ENCODE measurements around the gene GPS1.

Gene GPS1

GRCh38 chr17:82015311-82015971, 36.3 kb upstream of the GPS1 start:
- H3K4me3 ChIP-seq (ENCODE audit: extremely low read depth, insufficient read depth, low read length, poor library complexity, severe bottlenecking): no peak overlapping the region
- H3K36me3 ChIP-seq (ENCODE audit: control insufficient read depth, insufficient read depth, low read length): peaks cover 12% of the 10 kb centered on the region
- 81 to 86% methylated on average over 17 to 23 of the region's 24 CpGs for WGBS, 2 experiments (ENCODE audit: insufficient coverage in 2 of 2)
- H3K27ac ChIP-seq (ENCODE audit: low read depth, low read length, severe bottlenecking): no peak overlapping the region
- peaks cover 19% of the 10 kb centered on the region for H3K4me1 ChIP-seq (ENCODE audit: control insufficient read depth, insufficient read depth, low read length, poor library complexity, severe bottlenecking)
- H3K9me3 ChIP-seq (ENCODE audit: control insufficient read depth, low read length): no peaks in the 10 kb centered on the region

GRCh38 chr17:82016061-82016874, 35.4 kb upstream of the GPS1 start:
- WGBS, 2 experiments (ENCODE audit: insufficient coverage in 2 of 2): 91 to 92% methylated on average over 12 to 25 of the region's 28 CpGs
- H3K36me3 ChIP-seq (ENCODE audit: control insufficient read depth, insufficient read depth, low read length): peaks cover 12% of the 10 kb centered on the region
- H3K9me3 ChIP-seq (ENCODE audit: control insufficient read depth, low read length): no peaks in the 10 kb centered on the region
- no peak overlapping the region for H3K27ac ChIP-seq (ENCODE audit: low read depth, low read length, severe bottlenecking)
- H3K4me3 ChIP-seq (ENCODE audit: extremely low read depth, insufficient read depth, low read length, poor library complexity, severe bottlenecking): no peak overlapping the region
- peaks cover 19% of the 10 kb centered on the region for H3K4me1 ChIP-seq (ENCODE audit: control insufficient read depth, insufficient read depth, low read length, poor library complexity, severe bottlenecking)

- no peaks in the 10 kb centered on the region for H3K9me3 ChIP-seq (ENCODE audit: control insufficient read depth, low read length)
- H3K4me1 ChIP-seq (ENCODE audit: control insufficient read depth, insufficient read depth, low read length, poor library complexity, severe bottlenecking): peaks cover 19% of the 10 kb centered on the region
- H3K4me3 ChIP-seq (ENCODE audit: extremely low read depth, insufficient read depth, low read length, poor library complexity, severe bottlenecking): no peak overlapping the region
- H3K36me3 ChIP-seq (ENCODE audit: control insufficient read depth, insufficient read depth, low read length): peaks cover 10% of the 10 kb centered on the region
- WGBS, 2 experiments (ENCODE audit: insufficient coverage in 2 of 2): 96% methylated on average over 21 to 23 of the region's 24 CpGs
- no peak overlapping the region for H3K27ac ChIP-seq (ENCODE audit: low read depth, low read length, severe bottlenecking)
These were observed 34.7 kb upstream of the GPS1 start for GRCh38 chr17:82016875-82017459.

- WGBS, 2 experiments (ENCODE audit: insufficient coverage in 2 of 2): 88 to 91% methylated on average over 8 to 9 of the region's 13 CpGs
- Histone ChIP-seq H3K9me3 (ENCODE audit: control insufficient read depth, low read length) (no peaks in the 10 kb centered on the region), H3K27ac (ENCODE audit: low read depth, low read length, severe bottlenecking) (no peak overlapping the region), H3K4me1 (ENCODE audit: control insufficient read depth, insufficient read depth, low read length, poor library complexity, severe bottlenecking) (peaks cover 12% of the 10 kb centered on the region), H3K4me3 (ENCODE audit: extremely low read depth, insufficient read depth, low read length, poor library complexity, severe bottlenecking) (no peak overlapping the region), H3K36me3 (ENCODE audit: control insufficient read depth, insufficient read depth, low read length) (peaks cover 9% of the 10 kb centered on the region)
These were observed 34.0 kb upstream of the GPS1 start for GRCh38 chr17:82017612-82018151.

GRCh38 chr17:82018152-82018988, 33.3 kb upstream of the GPS1 start:
- peaks cover 5% of the 10 kb centered on the region for H3K4me1 ChIP-seq (ENCODE audit: control insufficient read depth, insufficient read depth, low read length, poor library complexity, severe bottlenecking)
- peaks cover 9% of the 10 kb centered on the region for H3K36me3 ChIP-seq (ENCODE audit: control insufficient read depth, insufficient read depth, low read length)
- 91 to 95% methylated on average over 18 to 19 of the region's 19 CpGs for WGBS, 2 experiments (ENCODE audit: insufficient coverage in 2 of 2)
- H3K9me3 ChIP-seq (ENCODE audit: control insufficient read depth, low read length): no peaks in the 10 kb centered on the region
- no peak overlapping the region for H3K4me3 ChIP-seq (ENCODE audit: extremely low read depth, insufficient read depth, low read length, poor library complexity, severe bottlenecking)
- no peak overlapping the region for H3K27ac ChIP-seq (ENCODE audit: low read depth, low read length, severe bottlenecking)

- Histone ChIP-seq H3K4me1 (ENCODE audit: control insufficient read depth, insufficient read depth, low read length, poor library complexity, severe bottlenecking) (peaks cover 5% of the 10 kb centered on the region), H3K9me3 (ENCODE audit: control insufficient read depth, low read length) (no peaks in the 10 kb centered on the region), H3K4me3 (ENCODE audit: extremely low read depth, insufficient read depth, low read length, poor library complexity, severe bottlenecking) (no peak overlapping the region), H3K36me3 (ENCODE audit: control insufficient read depth, insufficient read depth, low read length) (peaks cover 9% of the 10 kb centered on the region), H3K27ac (ENCODE audit: low read depth, low read length, severe bottlenecking) (no peak overlapping the region)
- WGBS, 2 experiments (ENCODE audit: insufficient coverage in 2 of 2): 97% methylated on average over 28 to 32 of the region's 33 CpGs
These were observed 32.6 kb upstream of the GPS1 start for GRCh38 chr17:82018989-82019689.

- 74 to 78% methylated on average over 21 to 30 of the region's 34 CpGs for WGBS, 2 experiments (ENCODE audit: insufficient coverage in 2 of 2)
- no peak overlapping the region for H3K4me3 ChIP-seq (ENCODE audit: extremely low read depth, insufficient read depth, low read length, poor library complexity, severe bottlenecking)
- no peak overlapping the region for H3K27ac ChIP-seq (ENCODE audit: low read depth, low read length, severe bottlenecking)
- peaks cover 9% of the 10 kb centered on the region for H3K36me3 ChIP-seq (ENCODE audit: control insufficient read depth, insufficient read depth, low read length)
- no peaks in the 10 kb centered on the region for H3K9me3 ChIP-seq (ENCODE audit: control insufficient read depth, low read length)
- peaks cover 6% of the 10 kb centered on the region for H3K4me1 ChIP-seq (ENCODE audit: control insufficient read depth, insufficient read depth, low read length, poor library complexity, severe bottlenecking)
These were observed 31.8 kb upstream of the GPS1 start for GRCh38 chr17:82019690-82020571.

GRCh38 chr17:82020572-82021106, 31.1 kb upstream of the GPS1 start:
- Histone ChIP-seq H3K36me3 (ENCODE audit: control insufficient read depth, insufficient read depth, low read length) (peaks cover 9% of the 10 kb centered on the region), H3K9me3 (ENCODE audit: control insufficient read depth, low read length) (no peaks in the 10 kb centered on the region), H3K4me3 (ENCODE audit: extremely low read depth, insufficient read depth, low read length, poor library complexity, severe bottlenecking) (no peak overlapping the region), H3K27ac (ENCODE audit: low read depth, low read length, severe bottlenecking) (no peak overlapping the region), H3K4me1 (ENCODE audit: control insufficient read depth, insufficient read depth, low read length, poor library complexity, severe bottlenecking) (peaks cover 6% of the 10 kb centered on the region)
- WGBS, 2 experiments (ENCODE audit: insufficient coverage in 2 of 2): 93 to 94% methylated on average over 11 to 14 of the region's 14 CpGs
